ENCODE measurements around the gene PPP2R3A.
A peak's percentile ranks its signal among the peaks of the same experiment; 100 is the strongest.
"Not testable (repeated sequence)": the region's sequence is repeated elsewhere in the genome, so short reads cannot be mapped to it uniquely, and the experiment has no call there.

PPP2R3A gene

GRCh38 chr3:136075218-136075808 lies 109.8 kb downstream of the PPP2R3A start:
- DNase-seq (ENCODE audit: low spot score): peak; percentile 35
- TF ChIP-seq CTCF (IDR thresholded peaks at IDR 0.05; ENCODE audit: extremely low read depth, missing control alignments): peak; percentile 80

GRCh38 chr3:136075811-136076210 lies 110.3 kb downstream of the PPP2R3A start:
- TF ChIP-seq CTCF (IDR thresholded peaks at IDR 0.05; ENCODE audit: extremely low read depth, missing control alignments): no peak
- DNase-seq (ENCODE audit: low spot score): no peak

GRCh38 chr3:136078421-136079364 lies 113.2 kb downstream of the PPP2R3A start:
- TF ChIP-seq CTCF (IDR thresholded peaks at IDR 0.05; ENCODE audit: extremely low read depth, missing control alignments): peak; percentile 47
- peak; percentile 28 for DNase-seq (ENCODE audit: low spot score)

GRCh38 chr3:136083641-136084382 lies 118.3 kb downstream of the PPP2R3A start:
- DNase-seq (ENCODE audit: low spot score): not testable (repeated sequence)

- not testable (repeated sequence) for DNase-seq (ENCODE audit: low spot score)
Observed at GRCh38 chr3:136085067-136085466, 119.5 kb downstream of the PPP2R3A start.

- no peak for TF ChIP-seq CTCF (IDR thresholded peaks at IDR 0.05; ENCODE audit: extremely low read depth, missing control alignments)
- DNase-seq (ENCODE audit: low spot score): no peak
Observed at GRCh38 chr3:136093771-136094170, 128.2 kb downstream of the PPP2R3A start.

- no peak for DNase-seq (ENCODE audit: low spot score)
- no peak for TF ChIP-seq CTCF (IDR thresholded peaks at IDR 0.05; ENCODE audit: extremely low read depth, missing control alignments)
Observed at GRCh38 chr3:136105044-136105443, 139.5 kb downstream of the PPP2R3A start.

- DNase-seq (ENCODE audit: low spot score): no peak
- TF ChIP-seq CTCF (IDR thresholded peaks at IDR 0.05; ENCODE audit: extremely low read depth, missing control alignments): no peak
Observed at GRCh38 chr3:136106101-136106500, 140.6 kb downstream of the PPP2R3A start.

Measured in GM20000 (cell line).